Ishikawa (cell line): Measurements from ENCODE around the gene NAP1L5.

Experiments used
- CEBPB ChIP-seq: IDR thresholded peaks from 2 replicates; pipeline ENCODE4 v1.6.1; 2012
- CREB1 ChIP-seq: IDR thresholded peaks from 2 replicates; pipeline ENCODE4 v1.6.1; 2012; ENCODE audit warnings: low read depth
- EGR1 ChIP-seq: IDR thresholded peaks from 2 replicates; pipeline ENCODE4 v1.6.1; 2012
- EP300 ChIP-seq: IDR thresholded peaks from 2 replicates; pipeline ENCODE4 v1.6.1; 2012; ENCODE audit warnings: borderline replicate concordance
- FOXM1 ChIP-seq: IDR thresholded peaks from 2 replicates; pipeline ENCODE4 v1.6.1; 2012; ENCODE audit warnings: low read depth, borderline replicate concordance
- NFIC ChIP-seq: IDR thresholded peaks from 2 replicates; pipeline ENCODE4 v1.6.1; 2012
- RAD21 ChIP-seq: IDR thresholded peaks from 2 replicates; pipeline ENCODE4 v1.6.1; 2012; ENCODE audit warnings: low read depth
- REST ChIP-seq: IDR thresholded peaks from 2 replicates; pipeline ENCODE4 v1.6.1; 2012; ENCODE audit warnings: low read depth, mild to moderate bottlenecking
- TAF1 ChIP-seq: IDR thresholded peaks from 2 replicates; pipeline ENCODE4 v1.6.1; 2012; ENCODE audit warnings: low read depth, mild to moderate bottlenecking
- TCF12 ChIP-seq: IDR thresholded peaks from 2 replicates; pipeline ENCODE4 v1.6.1; 2012; ENCODE audit warnings: low read depth
- TEAD4 ChIP-seq: IDR thresholded peaks from 2 replicates; pipeline ENCODE4 v1.6.1; 2012
- YY1 ChIP-seq: IDR thresholded peaks from 2 replicates; pipeline ENCODE4 v1.6.1; 2012; ENCODE audit warnings: low read depth
- ZBTB7A ChIP-seq: IDR thresholded peaks from 2 replicates; pipeline ENCODE4 v1.6.1; 2012; ENCODE audit warnings: low read depth
- TF ChIP-seq, protein P1 (sequence below): IDR thresholded peaks from 2 replicates; pipeline ENCODE4 v1.6.1; 2012
- TF ChIP-seq, protein P2 (sequence below): IDR thresholded peaks from 2 replicates; pipeline ENCODE4 v1.6.1; 2012

NAP1L5 gene

GRCh38 chr4:88705805-88706492 is 8.3 kb upstream of the NAP1L5 start:
- no peak for TF ChIP-seq EGR1
- no peak for TF ChIP-seq RAD21
- no peak for TF ChIP-seq TEAD4
- no peak for TF ChIP-seq REST
- no peak for TF ChIP-seq EP300
- TF ChIP-seq NFIC, result no peak
- TF ChIP-seq CREB1, result no peak
- TF ChIP-seq, protein P1, sequence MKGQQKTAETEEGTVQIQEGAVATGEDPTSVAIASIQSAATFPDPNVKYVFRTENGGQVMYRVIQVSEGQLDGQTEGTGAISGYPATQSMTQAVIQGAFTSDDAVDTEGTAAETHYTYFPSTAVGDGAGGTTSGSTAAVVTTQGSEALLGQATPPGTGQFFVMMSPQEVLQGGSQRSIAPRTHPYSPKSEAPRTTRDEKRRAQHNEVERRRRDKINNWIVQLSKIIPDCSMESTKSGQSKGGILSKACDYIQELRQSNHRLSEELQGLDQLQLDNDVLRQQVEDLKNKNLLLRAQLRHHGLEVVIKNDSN, result no peak
- TF ChIP-seq YY1, result no peak
- TF ChIP-seq TCF12, result no peak
- TF ChIP-seq ZBTB7A, result no peak
- TF ChIP-seq FOXM1, result no peak
- TF ChIP-seq TAF1, result no peak

GRCh38 chr4:88705223-88705622 is 7.6 kb upstream of the NAP1L5 start:
- TF ChIP-seq NFIC, result no peak
- TF ChIP-seq, protein P2, sequence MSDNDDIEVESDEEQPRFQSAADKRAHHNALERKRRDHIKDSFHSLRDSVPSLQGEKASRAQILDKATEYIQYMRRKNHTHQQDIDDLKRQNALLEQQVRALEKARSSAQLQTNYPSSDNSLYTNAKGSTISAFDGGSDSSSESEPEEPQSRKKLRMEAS, result no peak
- TF ChIP-seq, protein P1, result no peak
- TF ChIP-seq TAF1, result no peak
- no peak for TF ChIP-seq CREB1
- TF ChIP-seq EGR1, result no peak
- TF ChIP-seq TCF12, result no peak
- TF ChIP-seq REST, result no peak
- no peak for TF ChIP-seq EP300
- no peak for TF ChIP-seq RAD21
- TF ChIP-seq TEAD4, result no peak
- no peak for TF ChIP-seq ZBTB7A
- no peak for TF ChIP-seq YY1

DNA sequence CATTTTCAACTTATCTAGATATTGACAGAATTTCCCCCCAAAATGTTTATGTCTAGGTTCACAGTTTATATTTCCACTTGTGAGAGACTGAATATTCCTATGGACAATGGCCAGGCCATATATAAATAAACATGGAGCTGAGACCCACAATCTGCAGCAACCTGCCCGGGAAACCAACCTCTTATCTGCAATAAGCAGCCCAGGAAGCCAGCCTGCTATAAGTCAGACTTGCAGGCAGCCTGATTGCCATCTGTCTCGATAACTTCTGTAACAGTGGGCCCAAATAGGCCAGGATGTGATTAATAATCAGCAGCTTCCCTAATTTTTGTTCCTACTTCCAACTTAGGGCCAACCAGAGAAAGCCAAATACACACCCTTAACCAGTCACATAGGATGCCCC is 5.2 kb upstream of the NAP1L5 start:
- TF ChIP-seq EP300 (no peak), TCF12 (no peak)

GRCh38 chr4:88698519-88698918 is 890 bp upstream of the NAP1L5 start:
- TF ChIP-seq, protein P2, result no peak
- TF ChIP-seq TEAD4, result no peak
- no peak for TF ChIP-seq EGR1
- TF ChIP-seq NFIC, result no peak
- no peak for TF ChIP-seq RAD21
- no peak for TF ChIP-seq YY1
- TF ChIP-seq REST, result no peak
- no peak for TF ChIP-seq TAF1
- no peak for TF ChIP-seq FOXM1
- no peak for TF ChIP-seq TCF12

DNA sequence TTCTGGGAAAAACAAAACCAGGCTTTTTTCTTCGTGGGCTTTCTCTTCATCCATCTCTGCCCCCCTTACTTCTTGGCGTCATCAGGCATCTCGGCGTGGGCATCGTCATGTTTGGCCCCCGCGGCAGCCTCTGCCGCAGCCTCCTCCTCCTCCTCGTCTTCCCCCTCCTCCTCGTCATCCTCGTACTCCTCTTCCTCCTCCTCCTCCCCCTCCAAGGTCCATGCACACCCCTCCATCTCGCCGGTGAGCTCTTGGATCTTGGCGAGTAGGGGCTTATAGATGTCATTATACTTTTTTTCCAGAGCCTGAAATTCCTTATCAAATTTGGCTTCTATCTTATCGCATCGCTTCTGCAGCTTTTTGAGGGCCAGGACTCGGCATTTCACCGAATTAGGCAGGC is 488 bp downstream of the NAP1L5 start:
- TF ChIP-seq TCF12, result no peak
- TF ChIP-seq CREB1, result no peak
- TF ChIP-seq ZBTB7A, result no peak
- no peak for TF ChIP-seq TEAD4
- TF ChIP-seq REST, result no peak
- no peak for TF ChIP-seq CEBPB
- no peak for TF ChIP-seq YY1
- TF ChIP-seq TAF1, result no peak
- no peak for TF ChIP-seq FOXM1
- TF ChIP-seq EGR1, result no peak
- TF ChIP-seq RAD21, result no peak
- TF ChIP-seq, protein P2, result no peak
